HG02798 (cell line): ENCODE results near the gene MET.
A peak's percentile ranks its signal among the peaks of the same experiment; 100 is the strongest.
"Not testable (repeated sequence)": the region's sequence is repeated elsewhere in the genome, so short reads cannot be mapped to it uniquely, and the experiment has no call there.

ENCODE experiments used
- ATAC-seq: cut with Tn5 transposase; IDR thresholded peaks from one replicate; pipeline ENCODE4 v1.9.1; 2021; ENCODE audit warnings: mild to moderate bottlenecking; ENCODE audit not compliant: unreplicated experiment, poor library complexity

The MET gene

DNA sequence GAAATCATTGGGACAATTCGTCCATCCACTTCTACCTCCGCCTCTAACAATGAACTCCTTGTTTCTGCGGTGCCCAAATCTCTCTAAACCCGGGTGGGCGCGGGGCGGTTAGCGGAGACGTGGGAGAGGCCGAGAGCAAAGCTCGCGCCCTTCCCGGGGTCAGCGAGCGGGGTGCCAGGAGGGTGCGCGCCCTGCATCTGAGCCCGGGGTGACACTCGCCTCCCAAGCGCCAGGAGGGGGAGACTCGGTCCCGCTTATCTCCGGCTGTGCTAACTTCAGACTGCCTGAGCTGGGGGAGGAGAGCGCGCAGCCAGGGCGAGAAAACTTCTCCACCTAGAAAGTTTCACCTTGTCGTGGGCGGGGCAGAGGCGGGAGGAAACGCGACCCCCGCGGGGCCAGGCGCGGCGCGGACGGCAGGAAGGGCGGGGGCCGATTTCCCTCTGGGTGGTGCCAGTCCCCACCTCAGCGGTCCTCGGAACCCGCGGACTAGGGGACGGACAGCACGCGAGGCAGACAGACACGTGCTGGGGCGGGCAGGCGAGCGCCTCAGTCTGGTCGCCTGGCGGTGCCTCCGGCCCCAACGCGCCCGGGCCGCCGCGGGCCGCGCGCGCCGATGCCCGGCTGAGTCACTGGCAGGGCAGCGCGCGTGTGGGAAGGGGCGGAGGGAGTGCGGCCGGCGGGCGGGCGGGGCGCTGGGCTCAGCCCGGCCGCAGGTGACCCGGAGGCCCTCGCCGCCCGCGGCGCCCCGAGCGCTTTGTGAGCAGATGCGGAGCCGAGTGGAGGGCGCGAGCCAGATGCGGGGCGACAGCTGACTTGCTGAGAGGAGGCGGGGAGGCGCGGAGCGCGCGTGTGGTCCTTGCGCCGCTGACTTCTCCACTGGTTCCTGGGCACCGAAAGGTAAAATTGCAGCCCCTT is at the start of gene MET:
Gene MET (plus strand): TSS at position 516 of the 915 bp plus-strand sequence. CDS start 26,889 bp downstream, outside the sequence.
- ATAC-seq = peak; percentile 94

DNA sequence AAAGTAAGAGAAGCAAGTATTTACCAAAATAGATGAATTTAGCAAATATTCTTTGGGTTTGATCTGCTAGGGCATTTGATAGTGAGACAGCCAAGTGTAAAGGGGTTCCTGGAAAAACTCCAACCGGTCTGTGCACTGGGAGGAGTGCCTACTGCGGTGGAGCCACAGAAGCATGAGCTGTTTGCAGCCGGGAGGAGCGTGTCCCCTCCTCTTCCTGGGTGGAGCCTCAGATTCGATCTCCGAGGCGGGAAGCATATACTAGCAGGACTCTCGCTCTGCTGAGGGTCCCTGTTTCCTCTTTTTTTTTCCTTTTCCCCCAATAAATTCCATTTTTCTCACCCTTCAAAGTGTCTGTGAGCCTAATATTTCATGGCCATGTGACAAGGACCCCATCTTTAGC is 45.1 kb upstream of the MET start:
- ATAC-seq = no peak

DNA sequence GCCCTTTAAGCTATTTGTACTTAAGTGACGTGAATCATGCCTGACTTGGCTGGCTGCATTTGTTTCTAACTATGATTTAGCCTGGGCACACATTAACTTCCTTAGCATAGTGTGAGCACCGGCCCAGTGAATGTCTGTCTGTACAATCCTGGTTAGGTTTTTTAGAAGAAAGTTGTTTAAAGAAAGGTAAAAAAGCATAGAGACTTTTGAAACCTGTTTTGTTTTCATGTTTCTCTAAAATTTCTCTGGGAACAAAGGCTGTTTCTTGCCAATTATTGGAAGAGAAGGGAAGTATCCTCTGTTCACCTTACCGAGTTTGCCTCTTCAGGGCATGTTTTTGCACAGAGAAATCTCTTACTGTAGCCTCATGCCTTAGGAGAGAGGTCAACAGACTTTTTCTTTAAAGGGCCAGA is 42.9 kb upstream of the MET start:
- no peak for ATAC-seq

DNA sequence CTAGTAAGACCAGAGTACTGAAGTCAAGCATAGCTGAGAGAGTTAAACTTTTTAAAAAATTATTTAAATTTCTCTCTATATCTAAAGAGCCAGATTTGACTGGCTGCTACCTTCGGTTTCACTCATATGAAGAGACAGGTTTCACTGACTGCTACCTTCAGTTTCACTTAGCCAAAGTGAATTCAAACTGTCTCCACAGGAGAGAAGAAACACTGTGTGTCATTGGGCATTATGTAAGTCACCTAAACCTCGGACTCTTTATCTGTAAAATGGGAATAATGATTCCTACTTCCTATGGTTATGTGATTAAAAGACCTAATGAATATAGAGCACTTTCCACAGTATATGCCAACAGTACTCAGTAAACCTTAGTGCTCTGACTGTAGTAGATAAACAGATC is 41.6 kb upstream of the MET start:
- ATAC-seq = peak; percentile 95

DNA sequence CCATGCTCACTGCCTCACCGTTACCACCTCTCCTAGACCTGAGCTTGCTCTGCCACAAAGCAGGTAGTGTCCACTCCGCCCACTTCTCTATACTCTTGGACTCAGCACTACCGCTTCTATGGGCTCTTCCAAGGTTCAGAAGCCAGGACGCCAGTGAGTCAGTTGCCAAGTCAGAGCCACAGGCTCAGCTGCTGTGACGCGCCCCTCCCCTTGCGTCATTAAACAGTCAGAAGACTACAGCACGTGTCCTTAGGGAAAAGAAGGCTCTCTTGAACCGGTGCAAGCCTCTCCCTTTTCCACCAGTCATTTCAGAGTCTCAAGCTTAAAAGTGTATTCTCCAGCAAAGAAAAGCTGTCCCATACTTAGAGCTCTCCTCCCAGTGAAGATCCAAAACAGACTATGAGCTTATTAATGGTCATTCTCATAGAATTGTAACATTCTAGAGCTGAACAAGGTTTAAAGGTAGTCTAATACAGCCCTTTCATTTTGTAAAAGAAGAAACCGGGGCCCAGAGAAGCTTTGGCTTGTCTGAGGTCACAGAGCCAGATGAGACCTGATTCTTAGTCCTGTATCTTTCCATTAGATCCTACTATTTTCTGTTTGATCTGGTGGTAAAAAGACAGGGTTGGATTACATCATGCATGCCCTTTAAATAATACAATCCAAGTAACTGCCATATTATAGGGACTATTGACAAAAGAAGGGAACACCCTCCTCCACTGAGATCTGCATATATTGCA is 40.9 kb upstream of the MET start:
- peak; percentile 68 for ATAC-seq

DNA sequence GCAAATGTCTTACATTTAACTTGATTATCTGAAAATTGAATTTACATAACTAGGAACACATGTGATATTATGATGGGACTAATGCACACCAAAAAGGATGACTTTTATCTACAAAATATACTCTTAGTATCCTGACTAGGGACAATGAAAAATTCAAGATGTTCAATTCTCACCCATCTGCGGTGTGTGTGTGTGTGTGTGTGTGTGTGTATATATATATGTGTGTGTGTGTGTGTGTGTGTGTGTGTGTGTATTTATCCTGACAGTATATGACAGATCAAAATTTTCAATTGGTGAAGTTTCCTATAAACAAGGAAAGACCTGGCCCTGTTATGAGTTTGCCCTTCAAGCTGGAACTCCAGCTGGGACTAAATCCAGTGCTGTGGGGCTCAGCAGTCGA is 40.3 kb upstream of the MET start:
- ATAC-seq = no peak

DNA sequence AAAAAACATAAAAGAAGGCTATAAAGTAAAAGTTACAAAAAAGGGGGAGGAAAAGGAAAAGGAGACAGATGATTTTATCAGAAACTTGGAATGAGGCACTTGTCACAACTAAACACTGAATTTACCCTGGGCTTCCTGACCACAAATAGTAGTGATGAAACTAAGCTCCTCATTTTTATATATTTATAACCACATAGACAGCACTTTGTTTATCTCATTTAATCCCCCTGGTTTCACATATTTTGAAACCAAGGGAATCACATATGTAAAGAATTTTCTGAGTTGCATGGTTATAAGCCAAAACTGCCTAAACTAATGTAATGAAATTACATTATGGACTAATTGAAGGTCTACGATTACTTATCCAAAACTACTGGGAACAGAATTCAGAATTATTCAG is 39.6 kb upstream of the MET start:
- no peak for ATAC-seq

DNA sequence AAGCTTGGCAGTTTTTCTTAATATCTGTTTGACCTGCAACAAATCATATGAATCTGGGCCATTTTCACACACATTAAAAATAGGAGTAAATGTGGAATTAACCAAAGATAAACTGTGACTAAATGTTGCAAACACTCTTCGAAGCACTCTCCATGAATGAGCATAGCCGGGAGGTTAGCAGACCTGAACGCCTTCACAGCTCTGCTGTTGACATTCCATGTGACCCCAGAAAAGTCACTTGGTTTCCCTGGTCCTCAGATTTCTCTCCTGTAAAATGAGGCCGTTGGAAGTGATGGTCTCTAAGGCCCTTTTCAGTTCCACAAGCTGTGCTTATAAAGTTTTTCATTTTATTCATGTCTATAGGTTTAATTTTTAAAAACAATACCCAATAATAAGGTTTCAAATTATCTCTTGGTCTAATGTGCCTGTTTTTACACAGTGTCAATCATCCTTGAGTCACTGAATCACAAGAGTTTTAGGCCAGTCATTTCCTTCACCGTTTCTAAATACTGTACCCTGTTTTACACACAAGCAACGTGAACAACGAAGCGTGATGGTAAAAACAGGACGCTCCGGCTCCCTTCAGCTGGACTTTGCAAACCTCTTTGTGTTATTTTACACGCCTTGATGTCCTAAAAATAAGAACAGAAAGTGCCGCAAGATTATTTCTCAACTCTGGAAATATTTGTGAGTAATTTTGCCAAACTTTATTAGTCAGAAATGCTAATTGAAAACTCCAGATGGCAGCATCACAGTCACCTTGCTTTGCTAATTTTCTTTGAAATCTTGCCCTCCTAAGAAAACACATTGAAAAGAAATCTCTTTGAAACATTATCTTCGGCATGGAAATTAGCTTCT is 38.6 kb upstream of the MET start:
- peak; percentile 33 for ATAC-seq

DNA sequence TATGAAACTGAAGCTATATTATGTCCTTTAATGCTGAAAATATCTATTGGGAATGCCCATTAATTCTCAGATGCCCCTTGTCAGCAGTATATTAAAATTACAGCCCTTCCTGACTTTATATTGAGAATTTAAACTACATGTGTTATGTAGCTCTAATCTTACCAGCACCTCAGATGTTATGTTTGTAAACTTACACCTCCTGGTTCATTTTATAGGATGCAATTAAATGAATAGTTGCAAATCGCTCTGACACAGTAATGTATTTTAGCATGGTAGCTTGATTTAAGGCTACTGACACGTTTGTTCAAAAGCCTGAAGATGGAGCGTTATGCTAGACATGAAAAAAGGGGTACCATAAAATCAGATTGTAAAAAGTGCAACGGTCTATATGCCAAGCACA is 35.0 kb upstream of the MET start:
- no peak for ATAC-seq

DNA sequence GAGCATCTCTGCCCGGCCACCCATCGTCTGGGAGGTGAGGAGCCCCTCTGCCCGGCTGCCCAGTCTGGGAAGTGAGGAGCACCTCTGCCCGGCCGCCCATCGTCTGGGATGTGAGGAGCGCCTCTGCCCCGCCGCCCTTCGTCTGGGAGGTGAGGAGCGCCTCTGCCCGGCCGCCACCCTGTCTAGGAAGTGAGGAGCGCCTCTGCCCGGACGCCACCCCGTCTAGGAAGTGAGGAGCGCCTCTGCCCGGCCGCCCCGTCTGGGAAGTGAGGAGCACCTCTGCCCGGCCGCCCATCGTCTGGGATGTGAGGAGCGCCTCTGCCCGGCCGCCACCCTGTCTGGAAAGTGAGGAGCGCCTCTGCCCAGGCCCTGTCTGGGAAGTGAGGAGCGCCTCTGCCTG is 33.4 kb upstream of the MET start:
- ATAC-seq = not testable (repeated sequence)

DNA sequence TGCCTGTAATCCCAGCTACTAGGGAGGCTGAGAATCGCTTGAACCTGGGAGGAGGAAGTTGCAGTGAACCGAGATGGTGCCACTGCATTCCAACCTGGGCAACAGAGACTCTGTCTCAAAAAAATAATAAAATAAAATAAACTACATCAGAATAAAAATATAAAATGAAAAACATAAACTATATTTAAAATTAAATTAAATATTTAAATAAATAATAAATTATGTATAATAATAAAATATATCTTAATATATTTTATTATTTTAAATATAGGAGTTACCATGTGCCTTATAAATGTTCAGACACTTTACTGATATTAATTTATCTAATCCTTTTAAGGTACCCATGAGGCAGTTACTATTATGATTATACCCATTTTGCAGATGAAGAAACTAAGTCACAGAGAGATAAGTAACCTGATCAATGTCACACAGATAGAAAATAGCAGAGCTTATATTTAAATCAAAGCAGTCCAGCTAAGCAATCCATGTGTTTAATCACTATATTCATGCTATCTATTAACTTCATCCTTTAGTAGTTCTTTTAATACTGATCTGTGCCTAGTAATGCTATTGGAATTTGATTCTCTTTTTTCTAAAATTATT is 30.3 kb upstream of the MET start:
- no peak for ATAC-seq

DNA sequence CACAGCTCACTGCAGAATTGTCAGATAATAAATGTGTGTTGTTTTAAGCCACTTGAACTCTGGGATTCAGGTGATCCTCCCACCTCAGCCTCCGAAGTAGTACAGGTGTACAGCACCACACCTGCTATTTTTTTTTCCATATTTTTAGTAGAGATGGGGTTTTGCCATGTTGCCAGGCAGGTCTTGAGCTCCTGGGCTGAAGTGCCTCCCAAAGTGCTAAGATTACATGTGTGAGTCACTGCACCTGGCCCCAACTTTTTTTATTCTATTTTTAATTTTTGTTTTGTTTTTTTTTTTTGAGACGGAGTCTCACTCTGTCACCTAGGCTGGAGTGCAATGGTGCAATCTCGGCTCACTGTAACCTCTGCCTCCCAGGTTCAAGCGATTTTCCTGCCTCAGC is 28.8 kb upstream of the MET start:
- ATAC-seq = not testable (repeated sequence)

DNA sequence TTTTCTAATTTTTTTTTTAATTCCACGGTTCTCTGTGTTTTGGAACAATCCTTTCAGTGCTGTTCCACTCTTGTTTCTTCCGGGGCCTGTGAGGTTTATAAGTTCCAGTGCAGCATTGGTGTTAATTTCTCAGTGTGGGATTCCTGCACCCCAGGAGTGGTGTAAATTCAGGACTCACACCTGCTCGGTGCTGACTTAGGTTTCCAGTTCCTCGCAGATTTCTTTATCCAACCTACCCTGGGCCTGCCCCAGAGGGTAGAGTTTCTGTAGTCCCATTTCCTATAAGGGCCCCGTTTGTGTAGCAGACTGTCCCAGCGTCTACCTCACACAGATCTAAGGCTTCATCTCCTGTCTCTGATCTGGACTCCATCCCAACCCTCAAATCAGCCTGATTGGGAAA is 27.4 kb upstream of the MET start:
- no peak for ATAC-seq

DNA sequence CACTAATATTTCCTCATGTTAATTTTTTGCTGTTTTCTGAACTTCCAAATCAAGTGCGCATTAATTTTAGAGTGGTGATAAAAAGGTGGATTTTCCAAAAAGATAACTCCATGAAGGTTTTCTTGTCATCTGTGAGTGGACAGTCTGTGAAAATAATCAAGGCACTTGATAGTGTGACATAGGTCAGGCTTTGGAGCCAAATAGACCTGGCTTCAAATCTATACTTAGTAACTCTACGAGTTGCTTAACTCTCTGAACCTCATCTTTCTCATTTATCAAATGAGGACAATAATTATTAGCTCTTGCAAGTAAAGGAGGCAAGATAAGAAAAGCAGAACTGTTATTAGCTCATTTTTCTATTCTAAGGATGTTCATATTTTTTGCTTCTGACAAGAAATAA is 24.7 kb upstream of the MET start:
- no peak for ATAC-seq

DNA sequence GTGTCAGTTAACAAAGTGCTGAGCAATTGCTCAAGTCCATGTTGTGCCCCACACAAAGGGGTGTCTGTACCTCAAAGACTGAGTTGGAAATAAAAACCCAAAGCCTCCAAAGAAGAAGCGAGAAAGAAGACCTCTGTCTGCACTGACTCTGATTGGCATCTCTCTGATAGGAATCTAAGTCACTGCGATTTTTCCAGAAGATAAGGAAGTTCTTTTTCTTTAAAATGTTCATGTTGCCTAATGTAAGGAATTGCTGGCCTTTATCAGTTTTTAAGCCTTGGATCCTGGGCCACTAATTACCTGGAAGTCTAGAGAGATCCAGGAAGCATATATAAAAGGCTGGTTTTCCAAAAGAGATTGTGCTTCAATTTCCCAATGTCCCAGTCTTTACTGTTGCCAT is 24.1 kb upstream of the MET start:
- ATAC-seq = no peak

DNA sequence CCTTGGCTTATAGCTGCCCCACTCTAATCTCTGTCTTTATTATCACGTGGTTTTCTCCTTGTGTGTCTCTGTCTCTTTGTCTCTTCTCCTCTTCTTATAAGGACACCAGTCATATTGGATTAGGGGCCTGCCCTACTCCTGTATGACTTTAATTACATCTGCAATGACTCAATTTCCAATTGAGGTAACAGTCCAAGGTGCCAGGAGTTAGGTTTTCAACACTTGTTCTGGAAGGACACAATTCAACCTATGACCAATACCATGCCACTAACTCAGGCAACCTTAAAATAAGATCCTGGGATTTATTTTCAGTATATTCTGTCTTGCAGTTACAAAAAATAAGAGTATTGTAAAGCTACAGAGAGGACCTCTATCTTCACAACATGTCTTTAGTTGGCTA is 21.6 kb upstream of the MET start:
- no peak for ATAC-seq

DNA sequence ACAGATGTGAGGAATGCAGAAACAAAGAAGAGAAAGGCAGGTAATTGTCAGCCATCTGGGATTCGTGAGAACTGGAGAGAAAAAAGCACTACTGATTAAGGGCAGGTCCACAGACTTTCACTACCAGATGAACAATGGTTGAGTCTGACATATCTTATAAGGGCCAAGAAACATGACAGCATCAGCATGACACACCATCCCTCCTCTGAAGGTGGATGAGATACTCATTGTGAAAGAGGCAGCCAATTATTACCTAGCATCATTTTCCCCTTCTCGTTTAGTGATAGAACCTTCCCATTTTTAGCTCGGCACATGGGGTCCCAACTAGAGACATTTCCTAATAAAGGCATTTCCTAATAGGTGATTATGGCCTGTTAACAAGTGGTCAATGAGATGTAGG is 19.2 kb upstream of the MET start:
- ATAC-seq = peak; percentile 60

DNA sequence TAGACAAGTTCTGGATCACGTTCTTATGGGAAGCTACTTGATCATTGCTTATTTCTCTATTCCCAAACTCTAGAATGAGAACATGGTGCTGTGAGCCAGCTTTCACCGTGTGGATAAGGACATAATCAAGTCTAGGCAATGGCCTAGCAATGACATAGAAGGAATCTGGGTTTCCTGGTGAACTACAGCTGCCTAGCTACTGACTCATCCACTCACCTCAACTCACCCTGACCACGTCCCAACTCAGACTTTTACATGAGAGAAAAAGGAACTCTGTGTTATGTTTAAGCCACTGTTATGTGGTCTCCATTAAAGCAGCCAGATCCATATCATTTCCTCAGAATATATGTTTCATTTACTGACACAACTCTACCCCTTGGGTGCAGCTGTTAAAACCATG is 18.8 kb upstream of the MET start:
- ATAC-seq = peak; percentile 47

DNA sequence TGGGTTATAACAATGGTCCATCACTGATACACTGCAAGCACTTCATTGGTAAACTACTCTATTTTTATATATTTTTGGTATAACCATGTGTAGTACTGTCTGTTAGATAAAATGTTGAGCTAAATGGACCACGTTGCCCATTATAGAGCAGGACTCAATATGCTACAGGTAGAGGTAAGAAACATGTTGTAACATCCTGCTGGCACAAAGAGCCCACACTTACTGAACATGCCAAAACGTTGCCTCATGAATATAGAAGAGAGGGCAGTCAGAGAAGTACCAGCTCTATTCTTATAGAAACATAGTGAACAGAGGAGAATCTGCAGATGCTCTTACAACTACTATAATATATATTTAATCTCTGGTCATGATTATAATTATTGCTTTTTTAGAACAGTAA is 18.4 kb upstream of the MET start:
- ATAC-seq = no peak

DNA sequence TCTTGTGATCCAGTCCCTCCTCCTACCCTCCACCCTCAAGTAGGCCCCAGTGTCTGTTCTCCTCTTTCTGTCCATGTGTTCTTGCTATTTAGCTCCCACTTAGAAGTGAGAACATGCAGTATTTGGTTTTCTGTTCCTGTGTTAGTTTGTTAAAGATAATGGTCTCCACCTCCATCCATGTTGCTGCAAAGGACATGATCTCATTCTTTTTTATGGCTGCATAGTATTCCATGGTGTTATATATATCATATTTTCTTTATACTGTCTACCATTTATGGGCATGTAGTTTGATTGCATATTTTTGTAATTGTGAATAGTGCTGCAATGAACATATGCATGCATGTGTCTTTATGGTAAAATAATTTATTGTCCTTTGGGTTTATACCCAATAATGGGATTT is 12.7 kb upstream of the MET start:
- ATAC-seq = not testable (repeated sequence)
